GM12878 (cell line): ENCODE data around the gene CNDP1. TPM values are rescaled to one million over a fixed set of nuclear protein-coding genes. Genes with fewer than 3 reads are reported as not detected.

Experiments used
- ATAC-seq: fragments of 200-7000 bp; cut with Tn5 transposase; 3 replicates; pipeline ENCODE4 v1.9.1; 2020; ENCODE audit warnings: mild to moderate bottlenecking, moderate library complexity
- BruUV-seq: library from RNA; stranded (reverse); fragments of 400-500 nt; replicated peaks from 2 replicates; lab custom pipeline; 2021; lab: Mats Ljungman, UMichigan
- CTCF ChIA-PET: fragments of 300-600 bp; sonication (Branson Sonifier 250); formaldehyde crosslinking; extraction: SDS; loops from one replicate; lab custom pipeline; 2021; ENCODE audit warnings: inconsistent platforms; lab: Yijun Ruan, JAX
- POLR2A ChIA-PET: fragments of 350-600 bp; formaldehyde crosslinking; extraction: SDS; loops from one replicate; lab custom pipeline; 2021; ENCODE audit warnings: inconsistent platforms; lab: Charles Lee
- RAD21 ChIA-PET: fragments of 300-600 bp; sonication (Branson Sonifier 250); formaldehyde crosslinking; loops from one replicate; lab custom pipeline; 2023; ENCODE audit warnings: antibody characterized with exemption; ENCODE audit not compliant: unreplicated experiment; lab: Charles Lee
- SMC1A ChIA-PET: fragments of 300-600 bp; sonication (Branson Sonifier 250); formaldehyde crosslinking; loops from one replicate; lab custom pipeline; 2023; ENCODE audit not compliant: unreplicated experiment, uncharacterized antibody; lab: Charles Lee
- DNase-seq: peaks from one replicate; pipeline ENCODE4 v3.0.0-alpha.2; 2011; ENCODE audit warnings: low read depth, low spot score
- FAIRE-seq: peaks from 3 replicates; lab custom pipeline; 2011; peaks lifted over from hg19 to GRCh38; lab: Jason Lieb, UNC
- H2AFZ ChIP-seq: 2 replicates; pipeline ENCODE4 v1.6.0; 2011; ENCODE audit warnings: low read depth, low read length, control low read depth; ENCODE audit not compliant: control insufficient read depth
- H3K27ac ChIP-seq: 2 replicates; pipeline ENCODE4 v1.5.1; 2011; ENCODE audit warnings: control low read depth; ENCODE audit not compliant: control insufficient read depth, insufficient read depth
- H3K27me3 ChIP-seq, 2 experiments: replicated peaks in 1 of 2; 2 replicates each; pipeline versions ENCODE4 v1.6.0 to v1.6.1; 2011; ENCODE audit warnings: low read length in 1 of 2; ENCODE audit not compliant: control insufficient read depth in 2 of 2, insufficient read depth in 2 of 2
- H3K36me3 ChIP-seq, 2 experiments: 2 replicates each; pipeline ENCODE4 v1.5.1; 2011; ENCODE audit warnings: low read length in 1 of 2; ENCODE audit not compliant: control insufficient read depth in 2 of 2, insufficient read depth in 2 of 2
- H3K4me1 ChIP-seq: 2 replicates; pipeline ENCODE4 v1.6.1; 2011; ENCODE audit warnings: mild to moderate bottlenecking, low read length, moderate library complexity, mixed read lengths; ENCODE audit not compliant: control insufficient read depth, insufficient read depth
- H3K4me2 ChIP-seq: 2 replicates; pipeline ENCODE4 v1.6.0; 2011; ENCODE audit warnings: control low read depth; ENCODE audit not compliant: control insufficient read depth, insufficient read depth
- H3K4me3 ChIP-seq: fragments of 200-600 bp; sonication (generic); 2 replicates; pipeline ENCODE4 v1.5.1; 2016
- H3K79me2 ChIP-seq: 2 replicates; pipeline ENCODE4 v1.6.0; 2011; ENCODE audit warnings: low read length; ENCODE audit not compliant: control insufficient read depth, insufficient read depth
- H3K9ac ChIP-seq: 2 replicates; pipeline ENCODE4 v1.8.0; 2011; ENCODE audit warnings: low read length, control low read depth, mixed read lengths; ENCODE audit not compliant: control insufficient read depth, insufficient read depth
- H3K9me3 ChIP-seq: replicated peaks from 3 replicates; pipeline ENCODE4 v1.5.1; 2011; ENCODE audit warnings: mild to moderate bottlenecking, low read length; ENCODE audit not compliant: control insufficient read depth, insufficient read depth
- H4K20me1 ChIP-seq: 2 replicates; pipeline ENCODE4 v1.6.0; 2011; ENCODE audit not compliant: control insufficient read depth, insufficient read depth
- MLLT1 ChIP-seq: fragments of 450-650 bp; IDR thresholded peaks from 2 replicates; pipeline ENCODE4 v1.6.1; 2016; ENCODE audit warnings: mild to moderate bottlenecking
- NFYB ChIP-seq: IDR thresholded peaks from 2 replicates; pipeline ENCODE4 v1.6.1; 2011; ENCODE audit warnings: low read depth, mild to moderate bottlenecking, low read length, improper control_type of control experiment, moderate library complexity; ENCODE audit not compliant: insufficient read depth
- POU2F2 ChIP-seq: IDR thresholded peaks from 3 replicates; pipeline ENCODE4 v1.6.1; 2011; ENCODE audit warnings: low read depth, mild to moderate bottlenecking, low read length, borderline replicate concordance
- TCF12 ChIP-seq: IDR thresholded peaks from 2 replicates; pipeline ENCODE4 v1.6.1; 2011; ENCODE audit warnings: low read depth, mild to moderate bottlenecking, low read length
- TCF3 ChIP-seq: IDR thresholded peaks from 2 replicates; pipeline ENCODE4 v1.6.1; 2012; ENCODE audit warnings: low read depth, mild to moderate bottlenecking, low read length, borderline replicate concordance; ENCODE audit not compliant: insufficient read depth
- ZBTB11 ChIP-seq: fragments of 450-650 bp; formaldehyde crosslinking; IDR thresholded peaks from 2 replicates; pipeline ENCODE4 v1.5.0; 2022; ENCODE audit warnings: mild to moderate bottlenecking, missing genetic modification characterization
- ZBTB33 ChIP-seq: fragments of 450-650 bp; IDR thresholded peaks from 2 replicates; pipeline ENCODE4 v1.6.1; 2017; ENCODE audit warnings: mild to moderate bottlenecking
- ZNF274 ChIP-seq: IDR thresholded peaks from one replicate; pipeline ENCODE4 v1.8.0; 2011; ENCODE audit not compliant: insufficient read length, insufficient read depth
- WGBS: methylation state at CpG from one replicate; pipeline ENCODE4 v1.1.6; 2016; ENCODE audit warnings: low lambda C conversion rate; ENCODE audit not compliant: insufficient replicate concordance, insufficient coverage; ENCODE audit errors: missing lambda C conversion rate; 5-methylcytosine and 5-hydroxymethylcytosine counted together
- in situ Hi-C: fragments of 300-500 bp; cut with MboI; formaldehyde crosslinking; loops from 9 replicates; pipeline ENCODE4 v1.14.3; 2018; ENCODE audit warnings: mixed read lengths
- intact Hi-C: fragments of 100-400 bp; cut with micrococcal nuclease; formaldehyde crosslinking; loops from one replicate; pipeline ENCODE4 v1.14.2; 2022; ENCODE audit not compliant: unreplicated experiment
- polyA plus RNA-seq, 11 experiments: library from polyadenylated mRNA; depleted of rRNA in 4 of 11; unstranded in 6 of 11; stranded (reverse) in 5 of 11; fragments of >200 nt; fragmentation: Nextera tagmentation in 4 of 11; fragmentation: Illumina TruSeq in 1 of 11; extraction: Ambion mirVana in 4 of 11; extraction: Trizol in 1 of 11; gene quantifications; 1 replicate in 1 of 11; 2 replicates in 10 of 11; pipeline versions ENCODE4 v1.2.1 to v1.2.3, GENCODE V29; 2011 to 2016; ENCODE audit warnings: inconsistent platforms in 2 of 11, missing spikeins in 2 of 11, low read depth in 1 of 11
- total RNA-seq, 4 experiments: library from RNA; depleted of rRNA in 3 of 4; stranded (reverse); fragments of >200 nt in 3 of 4; fragmentation: Illumina TruSeq in 1 of 4; extraction: Trizol in 1 of 4; gene quantifications; 2 replicates each; pipeline versions ENCODE4 v1.2.1 to v1.2.3, GENCODE V29; 2013 to 2021

CNDP1 gene
- total and polyA plus RNA-seq, 10 of the 15 experiments (the other 5 are each of a cell fraction or from before 2014, with no cell fraction given) = 0.04 to 0.05 TPM; not detected in 8

GRCh38 chr18:74534981-74535649 lies 815 bp downstream of the CNDP1 start:
- DNase-seq (peak; percentile 11), FAIRE-seq (peak; percentile 38), ATAC-seq (peak; percentile 40)
- H3K4me2 ChIP-seq = peak overlapping the region; percentile 32; the same call in 1 of the 2 replicates
- H4K20me1 ChIP-seq = no peaks in the 10 kb centered on the region
- no peak overlapping the region for H3K9ac ChIP-seq
- 33% methylated on average over 9 of the region's 9 CpGs for WGBS
- H3K79me2 ChIP-seq = no peaks in the 10 kb centered on the region
- H3K4me1 ChIP-seq = peaks cover 5% of the 10 kb centered on the region
- in situ Hi-C loops = no loop called here
- SMC1A ChIA-PET = no interaction called here
- no TSS peak for BruUV-seq
- no peaks in the 10 kb centered on the region; a peak in 1 of 4 replicates for H3K27me3 ChIP-seq
- intact Hi-C loops = no loop called here
- RAD21 ChIA-PET = no interaction called here
- POLR2A ChIA-PET = no interaction called here
- H3K4me3 ChIP-seq = no peak overlapping the region
- no peaks in the 10 kb centered on the region; the same call in 2 of the 3 replicates for H3K9me3 ChIP-seq
- no peak overlapping the region for H2AFZ ChIP-seq
- H3K27ac ChIP-seq = no peak overlapping the region
- no peak for TF ChIP-seq NFYB
- no peak for TF ChIP-seq ZBTB11 (CRISPR knock-in tag)
- TF ChIP-seq POU2F2 = peak; percentile 57; the same call in 1 of the 3 replicates
- peak; percentile 62; the same call in 1 of the 2 replicates for TF ChIP-seq TCF3
- no peak for TF ChIP-seq MLLT1
- no peak for TF ChIP-seq ZNF274
- TF ChIP-seq ZBTB33 = no peak
- TF ChIP-seq TCF12 = peak; percentile 52; the same call in 1 of the 2 replicates
- H3K36me3 ChIP-seq = no peaks in the 10 kb centered on the region
- CTCF ChIA-PET = no interaction called here
